ENCODE data around the gene DENND1A.

The DENND1A gene

GRCh38 chr9:123356851-123357742 lies 572.8 kb downstream of the DENND1A start:
- DNase-seq (ENCODE audit: low read depth in 2 of 2), result no peak

- DNase-seq (ENCODE audit: low read depth in 2 of 2), result no peak
Observed at GRCh38 chr9:123355761-123356431, 574.0 kb downstream of the DENND1A start, which contains the start of gene CRB2. TSS of gene CRB2 (plus strand) at chr9:123356197. CDS start at chr9:123356261, 64 bp downstream.

GRCh38 chr9:123354806-123355508 lies 575.0 kb downstream of the DENND1A start:
- DNase-seq (ENCODE audit: low read depth in 2 of 2), result no peak

DNA sequence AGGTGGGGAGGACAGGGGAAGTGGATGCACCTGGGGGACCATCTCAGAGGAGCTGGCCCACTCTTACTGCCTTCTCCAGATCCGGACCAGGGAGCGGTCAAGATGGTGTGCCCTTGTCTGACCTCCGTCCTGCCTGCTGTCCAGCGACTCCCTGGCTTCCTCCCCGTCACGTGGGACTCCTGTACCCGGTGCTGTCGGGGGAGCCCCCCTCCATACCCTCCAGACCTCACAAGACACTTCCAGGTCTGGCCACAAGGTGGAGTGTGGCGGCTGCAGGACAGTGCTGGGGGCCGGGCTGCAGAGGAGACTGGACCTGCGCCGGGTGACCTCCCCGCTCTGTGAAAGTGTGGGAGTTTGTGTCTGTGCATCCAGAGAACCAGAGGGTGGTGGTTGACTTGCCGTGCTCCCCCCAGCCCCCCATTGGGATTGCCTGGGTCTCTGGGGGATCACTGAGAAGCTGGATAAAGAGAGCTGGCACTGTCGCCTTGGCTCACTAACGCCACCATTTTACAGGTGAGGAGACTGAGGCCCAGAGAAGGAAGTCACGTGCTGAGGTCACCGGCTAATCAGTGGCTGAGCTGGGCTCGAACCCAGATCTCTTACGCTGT lies 575.8 kb downstream of the DENND1A start:
- peak; percentile 27 to 60 for DNase-seq (ENCODE audit: low read depth in 2 of 2)

DNA sequence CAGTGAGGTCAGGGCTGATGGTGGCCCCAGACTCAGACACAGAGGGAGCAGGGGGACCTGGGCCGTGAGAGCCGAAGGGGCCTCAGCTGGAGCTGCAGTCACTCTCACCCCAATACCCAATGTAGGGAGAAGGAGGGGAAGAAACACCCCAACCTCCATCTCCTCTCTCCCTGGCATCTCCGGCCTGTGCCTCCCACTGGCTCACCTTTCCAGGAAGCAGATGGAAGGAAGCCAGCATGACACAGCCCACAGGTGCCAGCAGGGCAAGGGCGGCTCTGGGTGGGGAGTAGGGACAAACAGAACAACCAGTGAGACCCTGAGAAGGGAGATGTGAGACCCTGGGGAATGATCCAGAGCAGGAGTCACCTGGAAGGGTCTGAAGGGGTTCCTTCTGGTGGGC lies 576.9 kb downstream of the DENND1A start:
- DNase-seq (ENCODE audit: low read depth in 2 of 2), result no peak

- no peak for DNase-seq (ENCODE audit: low read depth in 2 of 2)
Observed at GRCh38 chr9:123350590-123351310, 579.2 kb downstream of the DENND1A start.

- peak; percentile 41 to 55 for DNase-seq (ENCODE audit: low read depth in 2 of 2)
Observed at GRCh38 chr9:123349691-123350480, 580.0 kb downstream of the DENND1A start.

DNA sequence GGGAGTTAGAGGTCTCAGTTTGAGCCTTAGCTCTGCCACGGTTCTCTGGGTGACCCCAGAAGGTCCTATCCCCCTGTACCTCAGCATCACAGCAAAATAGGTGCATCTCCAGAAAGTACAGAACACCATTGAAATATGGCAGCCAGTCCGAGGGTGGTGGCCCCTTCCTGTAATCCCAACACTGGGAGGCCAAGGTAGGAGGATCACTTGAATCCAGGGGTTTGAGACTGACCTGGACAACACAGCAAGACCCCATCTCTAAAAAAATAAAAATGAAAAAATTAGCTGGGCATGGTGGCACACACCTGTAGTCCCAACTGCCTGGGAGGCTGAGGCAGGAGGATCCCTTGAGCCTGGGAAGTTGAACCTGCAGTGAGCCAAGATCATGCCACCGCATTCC lies 580.9 kb downstream of the DENND1A start:
- no peak for DNase-seq (ENCODE audit: low read depth in 2 of 2)

GRCh38 chr9:123348317-123348992 lies 581.5 kb downstream of the DENND1A start:
- DNase-seq (ENCODE audit: low read depth in 2 of 2), result no peak

DNA sequence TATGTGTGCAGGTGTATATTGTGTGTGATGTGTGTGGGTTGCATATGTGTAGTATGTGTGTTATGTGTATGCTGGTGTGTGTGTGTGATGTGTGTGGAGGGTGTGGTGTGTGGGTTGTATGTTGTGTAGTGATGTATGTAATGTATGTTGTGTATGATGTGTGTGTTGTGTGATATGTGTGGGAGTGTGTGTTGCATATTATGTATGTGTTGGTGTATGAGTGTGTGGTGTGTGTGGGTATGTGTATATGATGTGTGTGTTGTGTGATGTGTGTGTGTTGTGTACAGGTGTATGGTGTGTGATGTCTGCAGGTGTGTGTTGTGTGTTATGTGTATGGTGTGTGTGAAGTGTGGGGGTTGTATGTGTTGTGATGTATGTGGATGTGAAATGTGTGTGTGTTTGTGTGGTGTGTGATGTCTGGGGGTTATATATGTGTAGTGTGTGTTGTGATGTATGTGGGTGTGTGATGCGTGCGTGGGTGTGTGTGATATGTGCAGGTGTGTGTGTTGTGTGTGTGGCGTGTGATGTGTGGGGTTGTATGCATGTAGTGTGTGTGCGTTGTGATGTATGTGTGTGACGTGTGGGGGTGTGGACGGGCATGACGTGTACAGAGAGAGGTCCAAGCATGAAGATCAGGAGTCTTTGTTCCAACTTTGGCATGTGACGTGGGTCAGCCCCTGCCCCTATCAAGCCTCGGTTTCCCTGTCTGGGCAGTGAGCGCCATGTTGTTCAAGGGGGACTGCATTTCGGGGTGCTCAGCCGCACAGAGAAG lies 582.5 kb downstream of the DENND1A start:
- DNase-seq (ENCODE audit: low read depth in 2 of 2), result no peak

DNA sequence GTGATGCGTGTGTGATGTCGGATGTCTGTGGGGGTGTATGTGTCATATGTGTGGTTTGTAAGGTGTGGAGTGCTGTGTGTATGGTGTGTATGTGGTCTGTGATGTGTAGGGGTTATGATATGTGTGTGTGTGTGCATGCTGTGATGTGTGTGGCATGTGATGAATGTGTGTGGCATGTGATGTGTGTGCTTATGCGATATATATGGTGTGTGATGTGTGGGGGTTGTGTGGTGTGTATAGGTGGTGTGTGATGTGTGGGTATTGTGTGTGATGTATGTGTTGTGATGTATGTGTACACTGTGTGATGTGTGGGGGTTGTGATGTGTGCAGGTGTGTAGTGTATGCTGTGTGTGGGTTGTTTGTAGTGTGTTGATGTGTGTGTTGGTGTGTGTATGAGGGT lies 583.1 kb downstream of the DENND1A start:
- DNase-seq (ENCODE audit: low read depth in 2 of 2), result no peak

DNA sequence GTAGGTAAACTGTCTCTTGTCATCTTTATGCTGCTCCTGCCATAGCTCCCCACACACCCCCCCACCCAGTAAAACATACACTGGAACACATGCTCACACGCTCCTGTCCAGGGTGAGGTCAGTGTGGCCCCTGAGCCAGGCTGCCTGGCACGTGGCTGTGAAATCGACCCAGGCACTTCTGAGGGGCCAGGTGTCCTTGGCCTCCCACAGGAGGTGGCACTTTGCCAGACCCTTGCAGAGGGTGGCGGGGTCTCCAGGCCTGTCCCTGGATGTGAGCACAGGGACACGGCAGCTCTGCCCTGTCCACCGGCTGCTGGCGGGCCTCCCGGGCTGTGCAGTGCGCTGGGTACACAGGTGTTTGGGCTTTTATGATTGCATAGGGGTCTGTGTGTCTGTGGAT lies 583.9 kb downstream of the DENND1A start:
- DNase-seq (ENCODE audit: low read depth in 2 of 2), result no peak

DNA sequence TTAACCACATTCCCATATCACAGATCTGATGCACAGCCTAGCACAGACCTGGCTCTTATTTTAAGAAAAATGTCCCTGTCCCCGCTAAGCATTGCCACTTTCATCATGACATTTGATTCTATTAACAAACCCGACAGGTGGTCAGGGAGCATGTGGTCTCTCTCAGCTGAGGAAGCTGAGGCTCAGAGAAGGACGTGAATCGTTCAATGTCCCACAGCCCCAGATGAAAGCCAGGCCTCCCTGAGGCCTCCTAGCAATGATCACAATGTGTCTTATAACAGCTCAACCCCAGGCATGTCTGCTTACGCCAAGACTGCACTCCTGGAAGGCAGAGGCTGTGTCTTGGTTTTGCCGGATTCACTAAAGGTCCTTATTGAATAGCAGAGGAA lies 584.4 kb downstream of the DENND1A start:
- no peak for DNase-seq (ENCODE audit: low read depth in 2 of 2)

DNA sequence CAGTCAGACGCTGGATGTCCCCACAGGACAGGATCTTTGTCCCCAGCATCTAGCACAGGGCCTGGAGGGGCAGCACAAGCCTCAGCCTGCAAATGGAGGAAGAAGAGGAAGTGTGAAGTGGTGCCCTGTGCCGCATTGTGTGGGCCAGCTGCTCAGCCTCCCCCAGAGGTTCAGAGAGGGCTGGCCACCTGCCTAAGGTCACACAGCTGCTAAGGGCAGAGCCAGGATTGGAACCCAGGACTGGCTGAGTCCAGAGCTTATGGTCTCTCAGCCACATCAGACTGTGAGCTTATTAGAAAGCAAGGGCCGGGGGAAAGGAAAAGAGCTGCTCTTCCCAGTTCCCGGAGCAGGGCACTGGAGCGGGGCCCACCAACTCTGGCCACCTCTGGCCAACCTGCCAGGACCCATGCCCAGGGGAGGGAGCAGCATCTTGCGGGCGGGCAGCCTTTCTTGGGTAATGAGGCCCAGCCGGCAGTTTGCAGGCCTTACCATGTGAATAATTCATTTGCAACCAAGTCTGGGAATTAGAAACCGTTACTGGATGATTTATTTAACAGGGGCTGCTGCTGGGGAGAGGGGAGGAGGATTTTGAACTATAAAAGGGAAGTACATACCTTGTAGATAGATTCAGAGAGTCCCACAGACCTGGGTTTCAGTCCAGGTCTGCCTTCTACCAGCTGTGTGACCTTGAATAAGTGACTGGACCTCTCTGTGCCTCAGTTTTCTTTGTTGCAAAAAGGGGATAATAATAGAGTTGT lies 585.6 kb downstream of the DENND1A start:
- DNase-seq (ENCODE audit: low read depth in 2 of 2), result no peak

GRCh38 chr9:123343443-123344191 lies 586.3 kb downstream of the DENND1A start:
- DNase-seq (ENCODE audit: low read depth in 2 of 2), result no peak

DNA sequence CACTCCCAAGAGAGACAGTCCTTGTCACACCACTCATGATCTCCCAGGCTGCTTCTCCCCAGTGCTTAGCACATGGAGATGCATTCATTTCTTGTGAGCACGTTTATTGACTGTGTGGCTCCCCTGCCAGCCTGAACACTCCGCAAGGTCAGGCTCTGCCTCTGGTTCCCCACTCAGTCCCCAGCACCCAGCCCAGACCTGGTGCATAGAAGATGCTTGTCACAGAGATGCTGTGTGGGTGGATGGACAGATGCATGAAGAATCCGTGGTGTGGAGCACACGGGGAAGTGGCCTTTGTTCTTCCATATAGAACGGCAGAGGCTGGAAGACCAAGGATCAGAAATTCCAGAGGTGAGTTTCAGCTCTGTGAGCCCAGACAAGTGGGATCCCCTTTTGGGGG lies 587.7 kb downstream of the DENND1A start:
- no peak for DNase-seq (ENCODE audit: low read depth in 2 of 2)

DNA sequence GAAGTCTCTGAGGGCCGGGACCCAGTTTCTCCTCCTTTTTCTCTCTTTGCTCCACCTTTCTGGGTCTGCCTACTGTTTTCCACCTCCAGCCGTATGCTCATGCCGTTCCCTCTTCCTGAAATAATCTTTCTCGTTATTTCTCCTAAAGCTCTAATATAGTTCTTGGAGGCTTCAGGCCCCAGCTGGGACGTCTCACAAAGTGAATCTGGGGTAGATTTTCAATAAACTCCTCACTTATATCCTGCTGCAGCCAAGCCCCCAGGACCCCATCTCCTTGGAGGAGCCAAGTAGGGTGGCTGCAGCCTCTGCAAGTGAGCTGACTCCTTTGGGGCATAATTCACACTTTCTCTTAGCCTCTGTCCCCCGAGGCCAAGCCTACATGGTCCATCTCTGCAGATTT lies 588.1 kb downstream of the DENND1A start:
- no peak for DNase-seq (ENCODE audit: low read depth in 2 of 2)
